Stimulated activated CD8-positive, alpha-beta memory T cell treated with anti-CD3 and anti-CD28 coated beads, Interleukin-4, amount 100 ng/mL, for 1 hour (primary cell): Measurements from ENCODE around the gene RNPEPL1.
A peak's percentile ranks its signal among the peaks of the same experiment; 100 is the strongest.
"Not testable (repeated sequence)": the region's sequence is repeated elsewhere in the genome, so short reads cannot be mapped to it uniquely, and the experiment has no call there.

Experiments used
- DNase-seq, 2 donors: peaks; one replicate each; pipeline ENCODE4 v3.0.0-alpha.2; 2020; ENCODE audit warnings: low read depth in 2 of 2, low spot score in 1 of 2

The RNPEPL1 gene

GRCh38 chr2:240532031-240532775, 36.1 kb upstream of the RNPEPL1 start:
- DNase-seq: no peak

DNA sequence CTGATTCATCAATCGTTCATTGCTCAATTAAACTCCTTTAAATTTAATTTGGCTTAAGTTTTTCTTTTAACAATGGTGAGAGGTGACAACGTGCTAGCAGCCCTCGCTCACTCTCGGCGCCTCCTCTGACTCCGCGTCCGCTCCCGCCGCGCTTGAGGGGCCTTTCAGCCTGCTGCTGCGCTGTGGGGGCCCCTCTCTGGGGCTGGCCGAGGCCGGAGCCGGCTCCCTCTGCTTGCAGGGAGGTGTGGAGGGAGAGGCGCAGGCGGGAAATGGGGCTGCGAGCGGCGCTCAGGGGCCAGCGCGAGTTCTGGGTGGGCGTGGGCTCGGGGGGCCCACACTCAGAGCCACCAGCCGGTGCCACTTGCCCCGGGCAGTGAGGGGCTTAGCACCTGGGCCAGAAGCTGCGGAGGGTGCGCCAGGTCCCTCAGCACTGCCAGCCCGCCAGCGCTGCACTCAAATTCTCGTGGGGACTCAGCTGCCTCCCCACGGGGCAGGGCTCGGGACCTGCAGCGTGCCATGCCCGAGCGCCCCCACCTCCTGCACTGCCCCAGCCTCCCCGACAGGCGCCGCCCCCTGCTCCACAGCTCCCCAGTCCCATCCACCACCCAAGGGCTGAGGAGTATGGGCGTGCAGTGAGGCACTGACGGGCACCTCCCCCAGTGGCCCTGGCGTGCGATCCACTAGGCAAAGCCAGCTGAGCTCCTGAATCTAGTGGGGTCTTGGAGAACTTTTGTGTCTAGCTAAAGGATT, 30.1 kb upstream of the RNPEPL1 start:
- no peak for DNase-seq

DNA sequence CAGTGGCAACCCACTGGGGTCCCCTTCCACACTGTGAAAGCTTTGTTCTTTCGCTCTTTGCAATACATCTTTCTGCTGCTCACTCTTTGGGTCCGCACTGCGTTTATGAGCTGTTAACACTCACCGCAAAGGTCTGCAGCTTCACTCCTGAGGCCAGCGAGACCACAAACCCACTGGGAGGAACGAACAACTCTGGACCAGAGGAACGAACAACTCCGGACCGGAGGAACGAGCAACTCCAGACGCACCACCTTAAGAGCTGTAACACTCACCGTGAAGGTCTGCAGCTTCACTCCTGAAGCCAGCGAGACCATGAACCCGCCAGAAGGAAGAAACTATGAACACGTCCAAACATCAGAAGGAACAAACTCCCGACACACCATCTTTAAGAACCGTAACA, 29.2 kb upstream of the RNPEPL1 start:
- DNase-seq: not testable (repeated sequence)

GRCh38 chr2:240539906-240540305, 28.4 kb upstream of the RNPEPL1 start:
- no peak for DNase-seq

- DNase-seq: no peak
Observed at GRCh38 chr2:240551288-240551687, 17.0 kb upstream of the RNPEPL1 start.

DNA sequence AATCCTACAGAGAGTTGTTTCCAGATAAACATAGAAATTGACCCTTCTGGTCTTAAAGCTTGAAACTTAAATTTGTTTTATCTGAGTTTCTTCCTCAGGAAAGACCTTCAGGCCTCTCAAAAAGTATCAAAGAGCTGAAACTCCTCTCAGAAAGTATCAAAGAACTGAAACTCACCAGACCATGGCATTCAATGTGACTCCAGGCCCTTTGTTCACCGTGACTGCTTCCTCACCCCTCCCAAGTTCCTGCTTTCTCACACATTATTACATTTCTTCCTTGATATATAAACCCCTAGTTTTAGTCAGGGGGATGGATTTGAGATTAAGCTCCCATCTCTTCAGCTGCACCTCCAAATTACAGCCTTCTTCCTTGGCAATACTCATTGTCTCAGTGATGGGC, 16.5 kb upstream of the RNPEPL1 start:
- no peak for DNase-seq

DNA sequence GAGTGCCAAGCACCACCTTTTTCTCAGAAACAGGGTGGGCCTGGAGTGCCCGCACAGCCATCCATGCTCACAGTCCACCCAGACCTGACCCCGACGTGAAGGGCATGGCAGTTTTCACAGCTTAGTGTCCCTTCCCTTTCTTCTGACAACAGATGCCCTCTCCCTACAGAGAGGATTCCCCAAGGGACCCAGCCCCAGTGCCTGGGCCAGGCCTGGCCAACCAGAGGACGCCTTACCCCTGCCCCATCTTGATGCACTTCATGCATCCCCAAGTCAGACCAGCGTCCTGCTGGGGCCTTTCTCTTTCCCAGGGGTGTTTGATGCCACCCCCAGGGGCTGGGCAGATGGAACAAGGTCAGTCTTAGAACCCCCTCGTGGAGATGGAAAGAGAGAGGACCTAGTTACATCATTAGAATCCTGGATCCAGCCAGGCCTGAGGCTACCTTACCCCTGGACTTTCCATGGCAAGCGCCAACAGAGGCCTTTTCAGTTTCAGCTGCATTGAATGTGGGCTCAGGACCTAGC, 14.3 kb upstream of the RNPEPL1 start:
- DNase-seq: no peak

GRCh38 chr2:240554767-240555493, 13.4 kb upstream of the RNPEPL1 start:
- DNase-seq: no peak

DNA sequence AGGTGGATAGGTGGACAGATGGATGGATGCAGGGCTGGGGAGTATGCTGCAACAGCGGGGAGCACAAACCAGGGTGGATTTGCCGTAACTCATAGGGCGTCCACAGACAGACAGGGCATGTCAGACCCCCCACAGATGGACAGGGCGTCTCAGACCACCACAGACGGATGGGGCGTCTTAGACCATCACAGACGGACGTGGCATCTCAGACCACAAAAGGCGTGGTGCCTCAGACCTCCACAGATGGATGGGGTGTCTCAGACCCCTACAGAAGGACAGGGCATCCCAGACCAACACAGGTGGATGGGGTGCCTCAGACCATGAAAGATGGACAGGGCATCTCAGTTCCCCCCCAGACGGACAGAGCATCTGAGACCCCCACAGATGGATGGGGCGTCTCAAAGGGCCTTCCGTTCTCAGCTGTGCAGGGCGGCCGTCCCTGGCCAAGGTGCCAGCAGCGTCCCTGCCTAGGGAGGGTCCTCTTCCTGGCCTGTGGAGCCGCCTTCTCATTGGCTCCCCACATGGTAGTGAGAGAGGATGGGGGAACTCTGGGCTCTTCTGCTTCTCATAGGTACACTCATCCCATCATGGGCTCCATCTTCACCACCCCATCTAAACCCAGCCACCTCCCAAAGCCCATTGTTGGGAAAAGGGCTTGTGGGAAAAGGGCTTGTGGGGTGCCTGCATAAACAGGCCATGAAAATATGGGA, 12.6 kb upstream of the RNPEPL1 start:
- no peak for DNase-seq

DNA sequence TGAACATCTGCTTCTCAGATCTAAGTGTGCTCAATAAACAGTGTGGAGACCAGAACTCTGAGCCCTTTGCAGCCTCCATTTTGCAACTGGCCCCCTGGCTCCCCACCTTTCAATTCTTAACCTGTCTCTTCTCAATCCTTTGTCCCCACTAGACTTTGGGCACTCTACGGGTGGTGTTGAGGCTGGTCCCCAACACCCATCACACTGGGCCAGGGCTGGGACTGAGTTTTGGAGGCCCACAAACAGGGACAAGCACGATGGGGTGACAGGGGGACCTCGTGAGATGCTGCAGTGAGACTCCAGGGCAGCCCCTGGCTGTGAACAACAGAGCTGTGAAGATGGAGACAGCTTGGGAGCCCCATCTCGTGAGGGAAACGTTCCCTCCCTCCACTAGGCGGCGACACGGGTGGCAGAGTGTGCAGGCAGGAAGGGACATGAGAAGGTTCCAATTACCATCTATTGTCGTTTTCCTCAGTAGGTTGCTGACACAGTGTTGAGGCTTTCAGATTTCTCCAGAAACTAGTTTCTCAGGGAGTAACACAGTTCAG, 11.7 kb upstream of the RNPEPL1 start:
- no peak for DNase-seq

GRCh38 chr2:240557101-240557751, 11.1 kb upstream of the RNPEPL1 start:
- DNase-seq: no peak

DNA sequence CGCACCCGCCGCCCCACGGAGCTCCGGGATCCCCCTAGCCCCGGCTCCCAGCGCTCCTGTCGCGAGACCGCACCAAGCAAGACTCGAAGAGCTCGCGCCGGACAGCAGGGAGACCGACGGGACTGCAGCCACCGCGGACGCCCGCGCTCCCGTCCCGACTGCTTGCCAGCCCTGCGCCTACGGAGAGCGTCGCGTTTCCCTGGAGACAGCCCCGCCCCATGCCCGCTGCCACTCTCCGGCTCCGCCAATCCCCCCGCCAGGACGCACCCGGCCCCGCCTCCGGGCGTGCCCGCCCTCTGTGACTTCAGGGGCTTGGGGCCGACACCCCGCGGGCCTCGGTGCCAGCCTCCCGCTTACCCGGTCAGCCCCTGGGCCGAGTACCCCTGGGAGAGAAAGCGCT, 10.5 kb upstream of the RNPEPL1 start, which contains the start of gene ANKMY1:
Gene ANKMY1, minus strand, starts transcription at position 181 of the 400 bp plus-strand sequence. CDS start 653 bp downstream, outside the sequence.
- DNase-seq: no peak

GRCh38 chr2:240558236-240558761, 10.0 kb upstream of the RNPEPL1 start:
- DNase-seq: no peak

DNA sequence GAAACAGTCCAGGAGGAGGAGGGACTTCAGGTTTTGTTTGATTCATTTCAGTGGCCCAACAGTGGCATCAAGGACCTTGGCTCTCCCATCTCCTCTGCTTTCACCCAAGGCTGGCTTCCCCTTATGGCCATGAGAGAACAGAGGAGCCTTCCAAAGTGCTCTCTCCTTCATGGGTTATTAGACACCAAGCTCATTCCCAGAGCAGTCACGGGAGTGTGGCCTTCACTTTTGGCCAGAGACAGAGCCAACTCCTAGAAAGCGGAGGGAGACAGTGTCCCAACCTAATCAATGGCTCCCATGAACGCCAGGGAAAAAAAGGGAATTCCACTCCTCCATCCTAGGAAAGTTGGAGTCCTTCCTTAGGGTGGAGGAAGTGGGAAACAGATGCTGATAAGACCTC, 9.0 kb upstream of the RNPEPL1 start:
- DNase-seq: no peak

DNA sequence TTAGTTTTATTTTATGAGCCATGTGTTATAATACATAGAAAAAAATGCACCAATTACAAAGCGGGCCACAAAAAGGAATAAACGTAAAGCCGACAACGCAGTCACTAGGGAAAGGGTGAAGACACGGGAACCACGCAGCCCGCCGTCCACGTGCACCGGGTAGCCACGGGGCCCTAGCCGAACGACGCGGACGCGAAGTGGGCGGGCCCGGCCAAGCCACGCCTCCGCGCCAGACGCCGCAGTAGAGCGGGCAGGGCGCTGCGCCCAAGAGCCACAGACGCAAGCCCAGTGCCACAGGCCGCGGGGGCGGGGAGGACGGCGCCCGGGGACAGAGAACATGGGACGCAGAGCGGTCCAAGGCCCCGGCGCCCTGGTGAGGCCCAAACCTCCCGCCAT, 8.2 kb upstream of the RNPEPL1 start, which contains the start of gene DUSP28:
Gene DUSP28, plus strand, starts transcription at position 274 of the 396 bp plus-strand sequence. CDS start 328 bp downstream, outside the sequence.
- peak; percentile 71 to 74 for DNase-seq

GRCh38 chr2:240560480-240561324, 7.6 kb upstream of the RNPEPL1 start:
- DNase-seq: peak; percentile 99 to 100

GRCh38 chr2:240561325-240561971, 6.8 kb upstream of the RNPEPL1 start:
- no peak for DNase-seq

GRCh38 chr2:240563231-240563630, 5.1 kb upstream of the RNPEPL1 start:
- not testable (repeated sequence) for DNase-seq
